ENCODE measurements around the gene HSPB9. TPM values are rescaled to one million over a fixed set of nuclear protein-coding genes. Genes with fewer than 3 reads are reported as not detected.

Gene HSPB9
- total and polyA plus RNA-seq, 10 of the 15 experiments (the other 5 are each of a cell fraction or from before 2014, with no cell fraction given) = 0.04 to 0.40 (median 0.11) TPM; not detected in 7

DNA sequence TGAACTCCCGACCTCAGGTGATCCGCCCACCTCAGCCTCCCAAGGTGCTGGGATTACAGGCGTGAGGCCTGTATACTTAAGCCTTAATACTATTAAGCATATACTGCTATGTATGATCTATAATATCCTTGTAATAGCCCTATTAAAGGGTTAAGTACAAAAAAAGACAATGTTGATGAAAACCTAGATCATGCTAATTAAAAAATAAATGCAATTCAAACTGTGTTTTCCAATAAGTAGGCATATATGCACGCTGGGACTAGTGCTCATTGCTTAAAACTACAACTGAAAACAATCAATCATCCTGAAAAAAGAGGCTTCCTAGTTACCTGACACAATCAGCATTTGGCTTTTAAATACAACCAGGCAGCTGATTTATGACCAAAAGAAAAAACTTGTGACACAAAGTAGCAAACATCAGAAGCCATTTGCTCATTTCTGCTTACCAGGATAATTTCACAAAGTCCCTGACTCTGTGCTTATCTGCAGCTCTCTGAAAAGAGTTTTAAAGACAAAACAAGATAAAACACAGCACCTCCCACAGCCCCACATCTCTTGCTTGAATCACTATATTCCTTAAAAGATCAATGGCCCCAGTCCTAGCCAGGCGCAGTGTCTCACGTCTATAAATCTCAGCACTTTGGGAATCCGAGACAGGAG, 35.4 kb upstream of the HSPB9 start (continued):
- no peak for TF ChIP-seq CREB1 (IDR thresholded peaks at IDR 0.05; ENCODE audit: low read depth)
- no peak for TF ChIP-seq HDAC6 (IDR thresholded peaks at IDR 0.05; ENCODE audit: unreplicated experiment)
- no peak for TF ChIP-seq ZNF274 (IDR thresholded peaks at IDR 0.05; ENCODE audit: insufficient read depth, insufficient read length)
- TF ChIP-seq IRF4 (IDR thresholded peaks at IDR 0.05; ENCODE audit: low read depth, low read length) = no peak

DNA sequence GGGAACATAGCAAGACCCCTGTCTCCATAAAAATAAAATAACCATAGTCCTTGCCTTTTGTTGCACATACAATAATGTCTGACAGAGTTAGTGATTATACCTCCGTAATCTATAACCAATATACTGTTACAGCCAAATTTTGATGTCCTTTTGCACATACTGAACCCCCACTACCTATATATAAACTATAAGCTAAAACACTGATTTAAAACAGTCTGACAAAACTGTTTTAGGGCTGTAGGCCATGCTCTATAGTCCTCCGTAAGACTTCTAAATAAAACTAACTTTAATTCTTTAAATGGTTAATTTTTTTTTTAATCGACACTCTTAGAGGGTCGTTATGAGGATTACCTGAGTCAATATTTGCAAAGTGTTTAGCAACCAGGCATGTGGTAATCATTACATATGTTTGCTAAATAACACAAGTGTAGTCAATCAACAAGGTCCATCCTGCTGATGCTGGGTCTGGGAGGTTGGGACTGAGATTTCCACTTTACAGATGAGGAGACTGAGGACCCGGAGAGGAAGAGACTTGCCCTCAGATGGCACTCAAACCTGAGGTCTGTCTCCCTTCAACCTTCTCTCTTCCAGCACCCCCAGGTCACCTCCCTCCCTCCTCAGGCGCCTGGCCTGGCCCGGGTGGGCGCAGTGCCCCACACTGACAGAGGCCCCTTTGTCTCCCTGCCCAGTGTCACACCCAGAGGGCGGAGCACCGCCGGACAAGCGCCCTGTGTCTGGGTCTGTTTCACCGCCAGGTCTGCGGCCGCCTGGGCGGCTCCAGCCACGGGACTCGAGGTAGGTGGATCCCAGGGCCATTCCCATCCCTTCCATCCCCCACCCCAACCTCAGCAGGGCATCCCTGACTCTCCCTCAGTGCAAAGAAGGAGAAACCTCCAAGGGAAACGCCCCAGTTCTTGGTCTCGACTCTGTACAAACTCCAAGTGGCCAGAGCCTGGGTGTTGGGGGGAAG, 34.6 kb upstream of the HSPB9 start:
- intact Hi-C loops (cut with micrococcal nuclease; ENCODE audit: unreplicated experiment) = no loop called here
- TF ChIP-seq CHD2 (IDR thresholded peaks at IDR 0.05; ENCODE audit: borderline replicate concordance, low read depth, low read length) (no peak), TAF1 (IDR thresholded peaks at IDR 0.05; ENCODE audit: borderline replicate concordance, low read depth, low read length) (no peak), HDAC6 (IDR thresholded peaks at IDR 0.05; ENCODE audit: unreplicated experiment) (no peak), NRF1 (conservative IDR thresholded peaks at IDR 0.05; ENCODE audit: low read depth, low read length) (no peak), IKZF1 (conservative IDR thresholded peaks at IDR 0.05) (no peak), RELA (IDR thresholded peaks at IDR 0.05; ENCODE audit: borderline replicate concordance, partially characterized antibody) (no peak)
- TF ChIP-seq, protein P1, sequence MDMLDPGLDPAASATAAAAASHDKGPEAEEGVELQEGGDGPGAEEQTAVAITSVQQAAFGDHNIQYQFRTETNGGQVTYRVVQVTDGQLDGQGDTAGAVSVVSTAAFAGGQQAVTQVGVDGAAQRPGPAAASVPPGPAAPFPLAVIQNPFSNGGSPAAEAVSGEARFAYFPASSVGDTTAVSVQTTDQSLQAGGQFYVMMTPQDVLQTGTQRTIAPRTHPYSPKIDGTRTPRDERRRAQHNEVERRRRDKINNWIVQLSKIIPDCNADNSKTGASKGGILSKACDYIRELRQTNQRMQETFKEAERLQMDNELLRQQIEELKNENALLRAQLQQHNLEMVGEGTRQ (IDR thresholded peaks at IDR 0.05; ENCODE audit: borderline replicate concordance, low read depth, low read length) = no peak
- TF ChIP-seq, protein P2, sequence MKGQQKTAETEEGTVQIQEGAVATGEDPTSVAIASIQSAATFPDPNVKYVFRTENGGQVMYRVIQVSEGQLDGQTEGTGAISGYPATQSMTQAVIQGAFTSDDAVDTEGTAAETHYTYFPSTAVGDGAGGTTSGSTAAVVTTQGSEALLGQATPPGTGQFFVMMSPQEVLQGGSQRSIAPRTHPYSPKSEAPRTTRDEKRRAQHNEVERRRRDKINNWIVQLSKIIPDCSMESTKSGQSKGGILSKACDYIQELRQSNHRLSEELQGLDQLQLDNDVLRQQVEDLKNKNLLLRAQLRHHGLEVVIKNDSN (IDR thresholded peaks at IDR 0.05; ENCODE audit: borderline replicate concordance, extremely low read length, insufficient read depth, low read depth, low read length) = no peak
- FAIRE-seq = no peak

More for the DNA sequence above, 34.6 kb upstream of the HSPB9 start:
- ATAC-seq = no peak
- POLR2A ChIA-PET = no interaction called here
- RAD21 ChIA-PET (ENCODE audit: unreplicated experiment) = no interaction called here
- Histone ChIP-seq H3K4me3 (no peak overlapping the region), H3K4me1 (ENCODE audit: control insufficient read depth, insufficient read depth, low read length) (no peaks in the 10 kb centered on the region), H3K27ac (ENCODE audit: control insufficient read depth, insufficient read depth) (no peak overlapping the region), H3K9ac (ENCODE audit: control insufficient read depth, insufficient read depth, low read length) (no peak overlapping the region), H3K27me3 (replicated peaks in 1 of 2; ENCODE audit: control insufficient read depth in 2 of 2, insufficient read depth in 2 of 2, low read length in 1 of 2) (no peaks in the 10 kb centered on the region; a peak in 2 of 4 replicates), H3K4me2 (ENCODE audit: control insufficient read depth, insufficient read depth) (no peak overlapping the region), H4K20me1 (ENCODE audit: control insufficient read depth, insufficient read depth) (no peaks in the 10 kb centered on the region), H3K9me3 (replicated peaks; ENCODE audit: control insufficient read depth, insufficient read depth, low read length) (no peaks in the 10 kb centered on the region), H3K36me3 (ENCODE audit: control insufficient read depth in 2 of 2, insufficient read depth in 2 of 2, low read length in 1 of 2) (no peaks in the 10 kb centered on the region), H3K79me2 (ENCODE audit: control insufficient read depth, insufficient read depth, low read length) (no peaks in the 10 kb centered on the region), H2AFZ (ENCODE audit: control insufficient read depth, low read depth, low read length) (no peak overlapping the region)
- CTCF ChIA-PET = interaction anchor here (3.0 kb wide), 1 partner anchor 13 kb away, joined by 10 read pairs; no protein-coding TSS in a partner anchor
- no TSS peak for BruUV-seq (replicated peaks)
- SMC1A ChIA-PET (ENCODE audit: uncharacterized antibody, unreplicated experiment) = no interaction called here
- DNase-seq (ENCODE audit: low read depth, low spot score) = no peak
- in situ Hi-C loops (cut with MboI) = no loop called here
- 50% methylated on average over 20 of the region's 20 CpGs for WGBS (ENCODE audit: insufficient coverage, insufficient replicate concordance, low lambda C conversion rate, missing lambda C conversion rate)
